Lower lobe of right lung (tissue), 2 donors: ENCODE results near the gene RRP9. TPM values are rescaled to one million over a fixed set of nuclear protein-coding genes. Genes with fewer than 3 reads are reported as not detected.

ENCODE experiments used
- ATAC-seq, 2 donors: fragments of 200-7000 bp; cut with Tn5 transposase; one replicate each; pipeline ENCODE4 v1.9.1; 2020 to 2022; ENCODE audit warnings: mild to moderate bottlenecking in 2 of 2, moderate library complexity in 2 of 2
- DNase-seq: peaks from one replicate; pipeline ENCODE4 v3.0.0-alpha.2; 2020
- H3K27ac ChIP-seq: fragments of 200-600 bp; one replicate; pipeline ENCODE4 v1.8.0; 2022
- H3K27me3 ChIP-seq: fragments of 200-600 bp; one replicate; pipeline ENCODE4 v1.8.0; 2022; ENCODE audit warnings: low read depth
- H3K36me3 ChIP-seq: fragments of 200-600 bp; one replicate; pipeline ENCODE4 v1.8.0; 2022; ENCODE audit warnings: mild to moderate bottlenecking
- H3K4me1 ChIP-seq: fragments of 200-600 bp; one replicate; pipeline ENCODE4 v1.8.0; 2022
- H3K4me3 ChIP-seq: fragments of 200-600 bp; one replicate; pipeline ENCODE4 v1.8.0; 2022; ENCODE audit warnings: mild to moderate bottlenecking
- H3K9me3 ChIP-seq: fragments of 200-600 bp; one replicate; pipeline ENCODE4 v1.8.0; 2022
- intact Hi-C: fragments of 100-400 bp; cut with DNase I; formaldehyde crosslinking; loops from one replicate; pipeline ENCODE4 v1.11.0; 2022
- total RNA-seq: library from RNA; stranded (reverse); fragmentation: NEBNext Ultra II Directional; extraction: Animal tissue kit (Norgen Biotek cat#: 25700); gene quantifications from one replicate; pipeline ENCODE4 v1.2.1, GENCODE V29; 2021
- TF ChIP-seq, protein P1 (sequence below): fragments of 200-600 bp; IDR thresholded peaks from one replicate; pipeline ENCODE4 v1.8.0; 2022; ENCODE audit warnings: antibody characterized with exemption, mild to moderate bottlenecking
- donor health status: DM: no; HTN: yes; CAD: no; lungs with severe emphysema.

The RRP9 gene
- total RNA-seq, 1 donor from 2014 or later, result 16.2 TPM

DNA sequence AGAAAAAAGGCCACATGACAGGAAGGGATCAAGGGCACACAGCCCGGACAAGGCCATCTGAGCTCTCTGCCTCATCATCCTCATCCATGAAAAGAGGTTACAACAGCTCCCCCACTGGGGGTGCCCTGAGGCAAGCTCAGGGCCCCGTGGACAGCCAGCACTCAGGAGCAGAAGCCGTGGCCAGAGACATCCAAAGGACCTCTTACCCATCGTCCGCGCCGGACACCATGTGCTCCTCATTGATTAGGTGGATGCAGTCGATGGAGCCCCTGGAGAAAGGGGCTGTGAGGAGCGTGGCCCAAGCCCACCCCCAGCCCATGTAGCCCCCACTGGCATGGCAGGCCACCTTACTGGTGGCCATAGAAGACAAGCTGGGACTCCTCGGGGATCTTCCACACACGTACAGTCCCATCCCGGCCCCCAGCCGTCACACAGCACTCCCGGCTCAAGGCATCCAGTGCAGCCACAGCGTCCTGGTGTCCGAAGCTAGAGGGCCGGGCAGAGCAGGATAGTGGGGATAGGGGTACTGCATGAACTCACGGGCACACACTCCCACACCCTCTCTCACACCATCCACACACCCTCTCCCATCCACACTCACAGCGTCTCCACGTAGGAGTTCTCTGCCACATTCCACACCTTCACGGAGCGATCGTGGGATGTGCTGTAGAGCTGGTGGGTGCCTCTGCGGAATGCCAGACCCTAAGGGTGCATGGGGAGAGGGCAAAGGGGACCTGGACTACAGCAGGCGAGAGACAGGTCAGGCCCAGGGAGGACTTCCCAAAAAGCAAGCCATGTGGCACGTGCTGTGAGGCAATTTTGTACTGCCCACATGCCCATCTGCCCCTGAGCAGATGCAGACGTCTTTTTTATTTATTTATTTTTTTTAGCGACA is 6.5 kb downstream of the RRP9 start:
- Histone ChIP-seq H3K4me3 (no peak overlapping the region), H3K36me3 (peaks cover 67% of the 10 kb centered on the region), H3K4me1 (peaks cover 6% of the 10 kb centered on the region), H3K27ac (no peak overlapping the region), H3K27me3 (no peaks in the 10 kb centered on the region), H3K9me3 (no peaks in the 10 kb centered on the region)
- TF ChIP-seq, protein P1, sequence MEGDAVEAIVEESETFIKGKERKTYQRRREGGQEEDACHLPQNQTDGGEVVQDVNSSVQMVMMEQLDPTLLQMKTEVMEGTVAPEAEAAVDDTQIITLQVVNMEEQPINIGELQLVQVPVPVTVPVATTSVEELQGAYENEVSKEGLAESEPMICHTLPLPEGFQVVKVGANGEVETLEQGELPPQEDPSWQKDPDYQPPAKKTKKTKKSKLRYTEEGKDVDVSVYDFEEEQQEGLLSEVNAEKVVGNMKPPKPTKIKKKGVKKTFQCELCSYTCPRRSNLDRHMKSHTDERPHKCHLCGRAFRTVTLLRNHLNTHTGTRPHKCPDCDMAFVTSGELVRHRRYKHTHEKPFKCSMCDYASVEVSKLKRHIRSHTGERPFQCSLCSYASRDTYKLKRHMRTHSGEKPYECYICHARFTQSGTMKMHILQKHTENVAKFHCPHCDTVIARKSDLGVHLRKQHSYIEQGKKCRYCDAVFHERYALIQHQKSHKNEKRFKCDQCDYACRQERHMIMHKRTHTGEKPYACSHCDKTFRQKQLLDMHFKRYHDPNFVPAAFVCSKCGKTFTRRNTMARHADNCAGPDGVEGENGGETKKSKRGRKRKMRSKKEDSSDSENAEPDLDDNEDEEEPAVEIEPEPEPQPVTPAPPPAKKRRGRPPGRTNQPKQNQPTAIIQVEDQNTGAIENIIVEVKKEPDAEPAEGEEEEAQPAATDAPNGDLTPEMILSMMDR, result no peak
- intact Hi-C loops, result no loop called here
- no peak for DNase-seq
- no peak for ATAC-seq

DNA sequence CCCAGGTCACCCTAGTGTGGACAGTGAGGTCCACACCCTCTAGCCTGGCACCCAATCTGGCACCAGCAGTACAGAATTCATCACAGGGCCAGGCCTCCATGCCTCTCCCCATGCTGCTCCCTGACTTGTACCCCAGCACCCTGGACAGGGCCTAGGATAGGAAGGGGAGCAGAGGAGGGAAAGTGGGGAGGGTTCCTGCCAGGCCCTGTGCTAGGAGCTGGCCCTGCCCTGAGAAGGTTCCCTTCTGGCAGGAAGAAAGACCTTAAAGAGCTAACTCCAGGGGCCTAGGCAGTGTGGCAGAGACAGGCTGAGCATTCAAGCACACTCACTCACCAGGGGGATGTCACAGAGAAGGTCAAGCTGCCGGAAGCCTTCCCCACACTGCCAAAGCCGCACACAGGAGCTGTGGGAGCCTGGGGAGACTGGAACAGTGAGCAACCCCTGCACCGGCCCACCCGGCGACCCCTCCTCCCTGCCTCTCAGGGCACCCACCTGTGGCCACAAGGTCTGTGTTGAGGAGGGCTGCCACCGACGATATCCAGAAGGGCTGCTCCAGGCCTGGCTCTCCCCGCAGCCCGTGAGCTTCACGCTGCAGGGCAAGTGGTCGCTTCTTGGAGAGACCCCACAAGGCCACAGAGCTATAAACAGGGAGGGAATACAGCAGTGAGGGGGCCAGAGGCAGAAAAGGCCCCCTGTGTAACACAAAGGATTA is 7.4 kb downstream of the RRP9 start:
- H3K4me3 ChIP-seq, result no peak overlapping the region
- no peaks in the 10 kb centered on the region for H3K9me3 ChIP-seq
- H3K27me3 ChIP-seq, result no peaks in the 10 kb centered on the region
- no peaks in the 10 kb centered on the region for H3K4me1 ChIP-seq
- peaks cover 67% of the 10 kb centered on the region for H3K36me3 ChIP-seq
- H3K27ac ChIP-seq, result no peak overlapping the region
- TF ChIP-seq, protein P1, result no peak
- no peak for ATAC-seq
- intact Hi-C loops, result no loop called here
- DNase-seq, result no peak

DNA sequence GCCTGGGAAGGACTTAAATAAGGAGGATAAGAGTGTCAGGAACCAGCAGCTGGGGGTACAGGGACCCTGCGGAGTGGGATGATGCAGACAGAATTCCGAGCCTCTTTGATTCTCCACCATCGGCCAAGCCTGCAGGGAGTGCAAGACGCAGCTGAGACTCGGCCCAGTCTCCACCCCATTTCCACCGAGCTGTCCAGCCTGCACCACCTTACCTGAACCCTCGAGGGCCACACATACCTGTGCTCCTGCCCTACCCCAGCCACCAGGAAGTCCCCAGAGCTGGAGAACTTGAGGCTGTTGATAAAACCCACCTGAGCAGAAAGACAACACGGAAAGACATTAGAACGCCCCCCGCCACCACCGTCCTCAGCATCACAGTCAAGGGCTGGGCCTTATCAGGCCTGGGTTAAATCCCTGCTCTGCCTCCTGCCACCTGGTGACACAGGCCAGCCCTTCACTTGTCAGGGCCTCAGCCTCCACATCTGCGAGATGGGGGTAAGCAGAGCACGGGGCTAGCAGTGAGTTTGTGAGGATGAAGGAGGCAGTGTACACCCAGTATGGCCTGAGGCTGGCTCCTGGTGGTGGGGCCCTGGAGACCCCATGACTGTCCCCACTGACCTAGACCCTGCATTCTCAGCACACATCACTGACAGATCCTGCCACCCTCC is 8.1 kb downstream of the RRP9 start:
- Histone ChIP-seq H3K4me3 (no peak overlapping the region), H3K27ac (no peak overlapping the region), H3K36me3 (peaks cover 62% of the 10 kb centered on the region), H3K4me1 (no peaks in the 10 kb centered on the region), H3K9me3 (no peaks in the 10 kb centered on the region), H3K27me3 (no peaks in the 10 kb centered on the region)
- intact Hi-C loops, result no loop called here
- ATAC-seq, result no peak
- TF ChIP-seq, protein P1, result no peak
- no peak for DNase-seq

DNA sequence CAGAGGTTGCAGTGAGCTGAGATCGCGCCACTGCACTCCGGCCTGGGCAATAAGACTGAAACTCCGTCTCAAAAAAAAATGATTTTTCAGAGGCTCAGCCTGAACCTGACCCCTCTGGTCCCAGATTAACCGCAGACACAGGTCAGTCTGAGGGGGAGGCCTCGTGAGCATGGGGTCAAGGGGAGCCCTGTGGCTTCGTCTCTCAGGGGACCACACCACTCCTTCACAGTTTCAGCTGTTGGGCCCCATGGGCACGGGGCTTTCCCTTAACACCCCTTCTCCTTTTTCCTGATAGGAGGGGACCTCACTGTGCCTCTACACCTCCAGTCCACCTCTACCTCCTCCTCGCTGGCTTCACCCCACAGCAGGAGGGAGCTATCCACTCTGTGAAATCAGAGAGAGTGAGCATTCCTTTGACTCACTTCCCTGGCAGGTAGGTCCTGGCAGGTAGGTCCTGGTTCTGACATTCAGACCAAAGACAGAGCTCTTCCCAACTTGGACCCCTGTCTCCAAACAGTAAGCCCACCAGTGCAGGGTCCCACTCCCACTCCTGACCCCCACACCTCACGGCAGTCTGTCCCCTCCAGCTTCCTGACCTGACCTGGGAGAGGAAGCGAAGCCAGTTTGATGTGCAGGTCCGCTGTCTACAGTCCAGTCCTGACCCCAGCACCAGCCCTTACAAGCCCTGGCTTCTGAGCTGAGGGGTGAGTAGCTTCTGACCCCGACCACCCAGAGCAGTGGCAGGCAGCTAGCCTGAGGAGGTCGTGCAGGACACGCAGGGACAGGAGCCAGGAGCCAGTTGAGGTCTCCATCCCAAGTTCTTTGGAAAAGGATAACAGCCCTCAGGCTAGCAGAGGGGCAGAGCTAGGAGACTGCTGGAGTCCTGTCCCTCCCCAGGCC is 9.0 kb downstream of the RRP9 start:
- no peak for DNase-seq
- no peak for ATAC-seq
- H3K36me3 ChIP-seq, result peaks cover 54% of the 10 kb centered on the region
- H3K27ac ChIP-seq, result no peak overlapping the region
- no peak overlapping the region for H3K4me3 ChIP-seq
- TF ChIP-seq, protein P1, result no peak
- H3K4me1 ChIP-seq, result no peaks in the 10 kb centered on the region
- no peaks in the 10 kb centered on the region for H3K9me3 ChIP-seq
- intact Hi-C loops, result no loop called here
- H3K27me3 ChIP-seq, result no peaks in the 10 kb centered on the region

DNA sequence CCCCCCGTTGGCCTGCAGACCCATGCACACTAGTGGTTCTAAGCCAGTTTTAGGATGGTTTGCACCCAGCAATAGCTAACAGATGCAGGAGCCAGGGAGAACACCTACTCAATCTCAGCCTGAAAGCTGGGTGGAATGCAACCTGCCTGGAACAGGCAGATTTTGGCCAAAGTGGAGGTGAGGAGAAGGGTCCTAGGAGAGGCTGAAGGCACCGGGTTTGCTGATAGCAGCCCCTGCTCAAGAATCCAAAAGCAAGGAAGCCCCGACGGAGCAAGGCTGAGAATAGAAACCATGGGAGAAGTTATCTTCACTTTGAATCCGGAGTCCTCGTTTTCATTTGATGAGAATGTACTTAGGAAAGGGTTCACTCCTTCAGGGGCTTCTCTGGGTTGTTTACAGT is 9.9 kb downstream of the RRP9 start:
- Histone ChIP-seq H3K9me3 (no peaks in the 10 kb centered on the region), H3K27me3 (no peaks in the 10 kb centered on the region), H3K36me3 (peaks cover 44% of the 10 kb centered on the region), H3K4me3 (no peak overlapping the region), H3K4me1 (no peaks in the 10 kb centered on the region), H3K27ac (no peak overlapping the region)
- TF ChIP-seq, protein P1, result no peak
- no peak for DNase-seq
- no peak for ATAC-seq
- intact Hi-C loops, result no loop called here
